ENCODE measurements around the gene PARD6G. TPM values are rescaled to one million over a fixed set of nuclear protein-coding genes. Genes with fewer than 3 reads are reported as not detected.

The PARD6G gene
- total and polyA plus RNA-seq, 9 of the 15 experiments (the other 6 are each of a cell fraction or from before 2014, with no cell fraction given): 0.03 to 1.2 (median 0.26) TPM

GRCh38 chr18:80148326-80149199, 98.8 kb downstream of the PARD6G start (continued):
- TF ChIP-seq PPARD (CRISPR knock-in tag; IDR thresholded peaks at IDR 0.05): no peak
- TF ChIP-seq SMARCC2 (IDR thresholded peaks at IDR 0.05; ENCODE audit: low read depth): no peak
- TF ChIP-seq ZNF175 (CRISPR knock-in tag; IDR thresholded peaks at IDR 0.05; ENCODE audit: low read depth): no peak
- TF ChIP-seq TCF15 (CRISPR knock-in tag; IDR thresholded peaks at IDR 0.05): no peak
- TF ChIP-seq CC2D1A (IDR thresholded peaks at IDR 0.05): no peak
- no peak for TF ChIP-seq ASH1L (IDR thresholded peaks at IDR 0.05; ENCODE audit: borderline replicate concordance, low read depth, partially characterized antibody)
- TF ChIP-seq GATA2 (CRISPR knock-in tag; IDR thresholded peaks at IDR 0.05): no peak
- TF ChIP-seq ZFP91 (CRISPR knock-in tag; IDR thresholded peaks at IDR 0.05): no peak
- TF ChIP-seq PRPF4 (IDR thresholded peaks at IDR 0.05; ENCODE audit: insufficient read depth, low read depth, low read length, poor library complexity, severe bottlenecking): no peak
- no peak for TF ChIP-seq CBX8 (IDR thresholded peaks at IDR 0.05; ENCODE audit: borderline replicate concordance, extremely low read depth, low read depth, low read length, poor library complexity, severe bottlenecking)
- no peak for TF ChIP-seq ATF1 (CRISPR knock-in tag; IDR thresholded peaks at IDR 0.05)
- no peak for TF ChIP-seq ATF1 (tag; IDR thresholded peaks at IDR 0.05)
- TF ChIP-seq ZMIZ1 (IDR thresholded peaks at IDR 0.05; ENCODE audit: low read depth in 2 of 2, low read length in 2 of 2): no peak
